Amniotic stem cell (primary cell): ENCODE results near the gene ANKRD40.

Experiments used
- DNase-seq: peaks from one replicate; lab custom pipeline; 2025; lab: John Stamatoyannopoulos, UW

ANKRD40 gene

DNA sequence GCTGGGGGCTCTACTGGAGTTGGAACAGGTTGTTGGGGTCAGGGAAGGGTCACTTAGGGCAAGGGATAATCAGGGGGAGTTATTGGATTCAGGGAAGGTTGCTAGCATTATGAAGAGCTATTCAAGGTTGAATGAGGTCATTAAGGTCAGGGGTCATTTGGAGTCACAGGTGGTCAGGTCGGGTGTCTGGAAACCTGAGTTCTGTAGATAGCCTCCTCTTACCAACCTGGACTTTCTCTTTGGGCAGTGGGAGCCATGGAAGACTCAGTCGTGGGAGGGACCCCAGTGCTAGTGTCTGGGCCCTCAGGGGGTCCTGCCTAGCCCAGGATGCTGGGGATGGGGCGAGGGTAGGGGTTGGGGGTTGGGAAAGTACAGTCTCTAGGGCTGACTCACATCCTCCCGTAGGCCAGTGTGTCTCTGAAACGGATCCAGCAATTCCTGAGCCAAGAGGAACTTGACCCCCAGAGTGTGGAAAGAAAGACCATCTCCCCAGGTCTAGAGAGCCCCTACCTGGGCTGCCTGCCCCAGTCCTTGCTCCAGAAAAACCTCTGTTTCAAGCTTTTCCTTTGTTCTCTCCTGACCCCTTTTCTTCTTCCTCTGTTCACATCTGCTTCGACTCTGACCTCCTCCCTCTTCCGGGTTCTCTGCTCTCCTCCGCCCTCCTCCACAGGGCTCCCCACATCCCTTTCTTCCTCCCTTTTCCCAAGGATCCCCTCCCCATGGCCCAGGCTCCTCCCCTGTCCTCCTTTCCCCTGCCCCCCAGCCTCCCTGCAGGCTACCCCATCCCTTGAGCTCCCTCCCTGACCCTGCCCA, 39.5 kb downstream of the ANKRD40 start:
- no peak for DNase-seq

DNA sequence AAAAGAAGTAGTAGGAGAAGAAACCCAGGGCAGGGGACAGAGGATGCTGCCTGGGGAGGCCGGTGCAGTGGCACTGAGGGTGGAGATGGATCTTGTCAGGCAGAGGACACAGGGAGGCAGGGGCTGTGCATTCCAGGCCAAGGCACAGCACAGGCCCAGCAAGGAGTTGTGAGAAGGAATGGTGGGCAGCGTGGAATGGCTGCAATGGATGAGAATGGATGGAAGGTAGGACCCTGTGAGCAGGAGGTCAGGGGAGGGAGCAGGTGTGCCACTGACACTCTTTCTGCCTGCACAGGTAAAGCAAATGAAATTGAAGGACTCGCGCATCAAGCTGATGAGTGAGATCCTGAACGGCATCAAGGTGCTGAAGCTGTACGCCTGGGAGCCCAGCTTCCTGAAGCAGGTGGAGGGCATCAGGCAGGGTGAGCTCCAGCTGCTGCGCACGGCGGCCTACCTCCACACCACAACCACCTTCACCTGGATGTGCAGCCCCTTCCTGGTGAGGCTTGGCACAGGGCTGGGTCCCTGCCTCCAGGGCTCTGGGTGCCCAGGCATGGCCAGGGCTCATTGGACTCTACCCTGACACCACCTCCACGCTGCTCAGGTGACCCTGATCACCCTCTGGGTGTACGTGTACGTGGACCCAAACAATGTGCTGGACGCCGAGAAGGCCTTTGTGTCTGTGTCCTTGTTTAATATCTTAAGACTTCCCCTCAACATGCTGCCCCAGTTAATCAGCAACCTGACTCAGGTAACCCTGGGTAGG, 40.3 kb downstream of the ANKRD40 start:
- DNase-seq = no peak

DNA sequence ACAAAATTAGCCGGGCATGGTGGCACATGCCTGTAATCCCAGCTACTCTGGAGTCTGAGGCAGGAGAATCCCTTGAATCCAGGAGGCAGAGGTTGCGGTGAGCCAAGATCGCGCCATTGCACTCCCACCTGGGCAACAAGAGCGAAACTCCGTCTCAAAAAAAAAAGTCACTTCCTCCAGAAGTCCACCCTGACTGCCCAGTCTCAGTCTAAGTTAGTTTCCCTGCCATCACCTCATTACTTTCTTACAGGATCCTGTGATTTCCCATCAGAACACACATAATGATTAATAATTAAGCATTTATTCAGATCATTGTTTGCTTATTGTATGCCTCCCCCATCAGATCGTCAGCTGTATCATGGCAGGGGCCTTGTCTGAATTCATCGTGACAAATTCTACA, 41.4 kb downstream of the ANKRD40 start:
- no peak for DNase-seq

GRCh38 chr17:50665838-50666237, 41.9 kb downstream of the ANKRD40 start:
- DNase-seq = no peak

GRCh38 chr17:50664788-50665458, 42.8 kb downstream of the ANKRD40 start:
- DNase-seq = no peak

- no peak for DNase-seq
These were observed 43.8 kb downstream of the ANKRD40 start for GRCh38 chr17:50663812-50664374.

- no peak for DNase-seq
These were observed 45.0 kb downstream of the ANKRD40 start for GRCh38 chr17:50662632-50663225.

DNA sequence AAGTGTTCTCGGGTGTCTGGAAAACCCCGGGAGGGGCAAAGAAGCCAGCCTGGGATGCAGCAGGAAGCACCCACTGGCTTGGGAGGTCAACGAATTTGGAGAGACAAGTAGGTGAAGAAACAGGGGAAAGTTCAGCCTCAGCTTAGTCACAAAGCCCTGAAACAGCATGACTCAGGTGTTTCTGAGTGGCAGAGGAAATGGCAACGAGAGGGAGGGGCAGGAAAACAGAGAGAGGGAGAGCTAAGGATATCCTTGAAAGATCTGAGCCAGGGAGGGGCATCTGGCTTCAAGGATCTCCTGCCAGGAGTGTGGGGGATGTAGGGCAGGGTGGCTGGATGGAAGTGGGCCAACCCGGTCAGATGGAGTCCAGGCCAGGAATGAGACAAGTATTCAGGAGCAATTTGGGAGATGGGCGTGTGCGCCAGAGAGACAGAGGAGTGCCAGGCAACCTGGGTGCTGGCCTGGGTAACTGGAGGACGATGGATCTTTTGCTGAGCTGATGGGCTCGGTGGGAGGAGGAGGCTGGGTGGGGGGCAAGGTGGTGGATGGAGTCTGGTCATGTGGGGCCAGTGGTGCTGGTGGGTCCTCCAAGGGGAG, 45.8 kb downstream of the ANKRD40 start:
- DNase-seq = peak; percentile 68

DNA sequence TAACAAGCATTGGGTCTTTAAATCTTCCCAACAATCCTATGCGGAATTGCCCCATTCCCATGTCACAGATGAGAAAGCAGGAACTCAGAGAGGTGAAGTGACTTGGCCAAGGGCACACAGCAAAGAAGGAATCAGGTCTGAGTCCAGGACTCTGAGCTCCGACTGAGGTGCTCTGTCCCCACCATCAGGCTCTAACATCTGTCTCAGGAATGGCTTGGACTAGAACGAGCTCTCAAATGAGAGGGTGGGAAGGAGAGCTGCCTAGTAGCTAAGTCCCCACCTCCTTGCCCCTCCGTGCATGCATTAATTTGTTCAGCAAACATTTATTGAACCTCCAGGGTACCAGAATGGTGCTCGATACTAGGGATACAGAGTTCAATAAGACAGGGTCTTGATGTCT, 46.4 kb downstream of the ANKRD40 start:
- no peak for DNase-seq

GRCh38 chr17:50660887-50661345, 46.8 kb downstream of the ANKRD40 start:
- DNase-seq = no peak

DNA sequence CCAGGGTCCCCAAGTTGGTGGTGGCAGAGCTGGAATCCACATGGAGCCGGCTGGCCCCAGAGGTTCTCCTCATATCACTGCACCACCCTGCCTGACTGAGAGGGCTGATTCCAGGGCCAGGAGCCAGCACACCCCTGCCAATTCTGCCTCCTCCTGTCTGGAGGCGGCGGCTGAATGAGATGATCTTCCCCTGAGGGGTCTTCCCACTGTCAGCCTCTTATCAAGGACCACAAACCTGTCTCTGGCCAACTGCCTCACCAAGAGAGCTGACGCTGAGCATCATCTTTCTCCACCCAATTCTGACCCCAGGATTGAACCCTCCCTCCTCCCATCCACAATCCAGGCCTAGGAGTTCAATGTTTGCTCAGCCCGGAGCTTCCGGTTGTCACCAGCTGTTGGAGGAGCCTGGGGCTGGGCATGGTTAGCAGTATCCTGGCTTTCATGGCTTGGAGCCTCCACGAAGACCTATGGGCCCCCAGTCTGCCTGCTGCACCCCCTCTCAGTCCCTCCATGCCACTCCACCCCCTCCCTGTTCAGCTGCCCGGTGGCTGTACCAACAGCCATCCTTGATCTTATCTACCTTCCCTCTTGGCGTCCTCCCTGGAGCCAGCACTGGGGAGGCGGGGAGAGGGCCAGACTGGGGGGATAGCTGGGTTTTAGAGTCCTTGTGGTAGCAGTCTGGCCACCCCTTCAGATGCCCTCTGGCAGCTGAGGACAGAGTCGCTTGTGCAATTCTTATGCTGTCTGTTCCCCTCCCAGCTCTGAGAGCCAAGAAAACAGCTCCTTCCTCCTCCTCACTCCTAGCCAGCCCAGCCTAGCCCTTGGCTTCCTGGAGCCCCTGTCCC, 47.5 kb downstream of the ANKRD40 start:
- no peak for DNase-seq

DNA sequence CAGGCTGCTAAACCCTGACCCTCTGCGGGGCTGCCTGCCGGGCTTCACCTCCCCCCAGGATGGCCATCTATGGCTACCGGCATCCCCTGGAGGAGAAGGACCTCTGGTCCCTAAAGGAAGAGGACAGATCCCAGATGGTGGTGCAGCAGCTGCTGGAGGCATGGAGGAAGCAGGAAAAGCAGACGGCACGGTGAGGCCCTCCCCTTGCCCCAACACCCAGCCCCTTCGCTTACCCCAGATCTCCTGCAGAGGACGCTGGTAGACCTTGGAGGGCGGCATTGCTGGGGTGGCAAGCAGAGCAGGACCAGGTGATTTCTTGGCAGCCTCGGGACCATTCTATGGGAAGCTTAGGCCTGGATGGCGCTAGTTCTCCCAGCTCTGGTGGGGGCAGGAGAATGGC, 48.5 kb downstream of the ANKRD40 start:
- DNase-seq = no peak

DNA sequence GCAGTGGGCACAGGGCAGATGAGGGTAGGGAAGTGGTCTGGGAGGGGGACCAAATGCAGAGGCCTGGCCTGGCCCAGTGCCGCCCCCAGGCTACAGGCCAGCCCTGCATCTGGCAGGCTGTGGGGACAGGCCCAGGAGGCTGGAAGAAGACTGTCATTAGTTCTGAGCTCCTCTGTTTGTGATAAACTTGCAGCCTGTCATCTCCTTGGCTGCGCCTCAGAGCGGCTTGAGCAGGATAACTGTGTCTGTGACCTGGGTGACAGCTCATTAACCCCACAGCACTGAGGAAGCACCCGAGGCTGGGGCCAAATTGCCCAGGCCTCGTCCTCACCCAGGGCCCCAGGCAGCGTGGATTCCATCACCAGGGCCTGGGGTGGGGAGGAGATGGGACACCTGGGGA, 49.1 kb downstream of the ANKRD40 start:
- no peak for DNase-seq

- DNase-seq = no peak
These were observed 50.1 kb downstream of the ANKRD40 start for GRCh38 chr17:50657627-50658026.

- DNase-seq = no peak
These were observed 50.7 kb downstream of the ANKRD40 start for GRCh38 chr17:50657054-50657453.

GRCh38 chr17:50656509-50656908, 51.2 kb downstream of the ANKRD40 start:
- DNase-seq = no peak

- no peak for DNase-seq
These were observed 54.0 kb downstream of the ANKRD40 start for GRCh38 chr17:50653738-50654137.

GRCh38 chr17:50651661-50652060, 56.1 kb downstream of the ANKRD40 start:
- no peak for DNase-seq

- no peak for DNase-seq
These were observed 58.4 kb downstream of the ANKRD40 start for GRCh38 chr17:50649042-50649908.

- DNase-seq = no peak
These were observed 60.5 kb downstream of the ANKRD40 start for GRCh38 chr17:50647187-50647586.
